Endothelial cell of umbilical vein (primary cell): Measurements from ENCODE around the gene PIK3CG. TPM values are rescaled to one million over a fixed set of nuclear protein-coding genes. Genes with fewer than 3 reads are reported as not detected.
A peak's percentile ranks its signal among the peaks of the same experiment; 100 is the strongest.

ENCODE experiments used
- BruUV-seq: library from RNA; stranded (reverse); fragments of 400-500 nt; replicated peaks from 2 replicates; lab custom pipeline; 2021; lab: Mats Ljungman, UMichigan
- CTCF ChIA-PET: fragments of 300-600, 350-600 bp; sonication (Branson Sonifier 250); formaldehyde crosslinking; loops from one replicate; lab custom pipeline; 2021; ENCODE audit warnings: antibody characterized with exemption, inconsistent platforms; lab: Charles Lee
- POLR2A ChIA-PET: fragments of 300-600, 350-600 bp; sonication (Branson Sonifier 250); formaldehyde crosslinking; loops from one replicate; lab custom pipeline; 2021; ENCODE audit warnings: antibody characterized with exemption, inconsistent platforms; lab: Charles Lee
- DNase-seq: peaks from one replicate; pipeline ENCODE4 v3.0.0-alpha.2; 2011; ENCODE audit warnings: low read depth, low spot score
- FAIRE-seq: peaks from 2 replicates; lab custom pipeline; 2011; peaks lifted over from hg19 to GRCh38; lab: Jason Lieb, UNC
- H2AFZ ChIP-seq: 2 replicates; pipeline ENCODE4 v1.6.0; 2012; ENCODE audit warnings: low read depth, low read length, control low read depth, inconsistent platforms
- H3K27ac ChIP-seq: 2 replicates; pipeline ENCODE4 v1.5.1; 2011; ENCODE audit warnings: low read depth, mild to moderate bottlenecking, control low read depth, low read length, moderate library complexity; ENCODE audit not compliant: insufficient read depth
- H3K27me3 ChIP-seq, 2 experiments: 2 replicates each; pipeline versions ENCODE4 v1.6.0 to v1.6.1; 2011; ENCODE audit warnings: low read length in 2 of 2, mixed read lengths in 1 of 2; ENCODE audit not compliant: control insufficient read depth in 2 of 2, insufficient read depth in 2 of 2
- H3K36me3 ChIP-seq, 2 experiments: 2 replicates in 1 of 2; 3 replicates in 1 of 2; pipeline ENCODE4 v1.5.1; 2011; ENCODE audit warnings: low read length in 2 of 2, mild to moderate bottlenecking in 1 of 2, moderate library complexity in 1 of 2; ENCODE audit not compliant: control insufficient read depth in 2 of 2, insufficient read depth in 2 of 2; ENCODE audit errors: extremely low read depth in 1 of 2
- H3K4me1 ChIP-seq: 3 replicates; pipeline ENCODE4 v1.5.1; 2011; ENCODE audit warnings: mild to moderate bottlenecking, low read length; ENCODE audit not compliant: control insufficient read depth, insufficient read depth; ENCODE audit errors: extremely low read depth
- H3K4me2 ChIP-seq: 2 replicates; pipeline ENCODE4 v1.6.1; 2011; ENCODE audit warnings: low read length, control low read depth, mixed read lengths; ENCODE audit not compliant: insufficient read depth
- H3K4me3 ChIP-seq, 3 experiments: fragments of 200-600 bp in 1 of 3; sonication (generic), shearing (Covaris generic) in 1 of 3; replicated peaks in 1 of 3; 2 replicates each; pipeline ENCODE4 v1.5.1; 2011 to 2016; ENCODE audit warnings: control low read depth in 3 of 3, low read length in 3 of 3, mild to moderate bottlenecking in 2 of 3, inconsistent platforms in 1 of 3, low read depth in 1 of 3, moderate library complexity in 1 of 3; ENCODE audit not compliant: insufficient read depth in 1 of 3
- H3K79me2 ChIP-seq: 2 replicates; pipeline ENCODE4 v1.6.0; 2012; ENCODE audit warnings: low read length, inconsistent platforms; ENCODE audit not compliant: control insufficient read depth, insufficient read depth
- H3K9ac ChIP-seq: replicated peaks from 2 replicates; pipeline ENCODE3; 2011; ENCODE audit warnings: low read length, control low read depth; ENCODE audit not compliant: insufficient read depth; ENCODE audit errors: extremely low read depth
- H3K9me1 ChIP-seq: replicated peaks from 3 replicates; pipeline ENCODE4 v1.6.0; 2011; ENCODE audit warnings: mild to moderate bottlenecking, low read length; ENCODE audit not compliant: control insufficient read depth, insufficient read depth; ENCODE audit errors: extremely low read depth
- H3K9me3 ChIP-seq: replicated peaks from 2 replicates; pipeline ENCODE4 v1.5.1; 2012; ENCODE audit warnings: low read length, inconsistent platforms; ENCODE audit not compliant: control insufficient read depth, insufficient read depth
- H4K20me1 ChIP-seq: replicated peaks from 2 replicates; pipeline ENCODE3; 2011; ENCODE audit warnings: mild to moderate bottlenecking, low read length; ENCODE audit not compliant: control insufficient read depth, insufficient read depth; ENCODE audit errors: extremely low read depth
- EZH2 ChIP-seq: IDR thresholded peaks from 2 replicates; pipeline ENCODE4 v1.6.1; 2012; ENCODE audit warnings: borderline replicate concordance, low read depth, mild to moderate bottlenecking, moderate library complexity, low read length, inconsistent platforms; ENCODE audit not compliant: severe bottlenecking
- FOS ChIP-seq: IDR thresholded peaks from 2 replicates; pipeline ENCODE4 v1.6.1; 2011; ENCODE audit warnings: mild to moderate bottlenecking, low read length, moderate library complexity, borderline replicate concordance; ENCODE audit not compliant: insufficient read depth
- GATA2 ChIP-seq: IDR thresholded peaks from 2 replicates; pipeline ENCODE4 v1.7.0; 2011; ENCODE audit warnings: low read depth, mild to moderate bottlenecking, moderate library complexity, mixed read lengths, low read length; ENCODE audit not compliant: insufficient read length, insufficient read depth
- JUN ChIP-seq: IDR thresholded peaks from 2 replicates; pipeline ENCODE4 v1.6.1; 2011; ENCODE audit warnings: borderline replicate concordance, low read depth; ENCODE audit not compliant: insufficient read length, insufficient read depth
- MYC ChIP-seq: IDR thresholded peaks from one replicate; pipeline ENCODE4 v1.6.1; 2011; ENCODE audit warnings: mild to moderate bottlenecking, low read depth, low read length
- POLR2A ChIP-seq: IDR thresholded peaks from 2 replicates; pipeline ENCODE4 v1.6.1; 2012; ENCODE audit warnings: low read depth, mild to moderate bottlenecking, control low read depth, low read length
- POLR2AphosphoS5 ChIP-seq: IDR thresholded peaks from 2 replicates; pipeline ENCODE4 v1.6.1; 2012; ENCODE audit warnings: low read depth, mild to moderate bottlenecking, control low read depth, low read length, moderate library complexity; ENCODE audit not compliant: insufficient read depth
- dilution Hi-C: fragments of 300-500 bp; cut with MboI; formaldehyde crosslinking; loops from one replicate; pipeline ENCODE4 v1.15.0; 2019; ENCODE audit warnings: low sequenced_read_pairs; ENCODE audit not compliant: extremely low pct_ligation_motif_present
- intact Hi-C: fragments of 100-400 bp; cut with micrococcal nuclease; formaldehyde crosslinking; loops from one replicate; pipeline ENCODE4 v1.10.0; 2022
- polyA plus RNA-seq, 4 experiments: library from polyadenylated mRNA; depleted of rRNA in 3 of 4; stranded (reverse) in 3 of 4; unstranded in 1 of 4; fragments of >200 nt; gene quantifications; 2 replicates each; pipeline versions ENCODE4 v1.2.1 to v1.2.3, GENCODE V29; 2011 to 2012; ENCODE audit warnings: missing spikeins in 1 of 4
- total RNA-seq: library from RNA; stranded (reverse); gene quantifications from 2 replicates; pipeline ENCODE4 v1.2.3, GENCODE V29; 2021
- TF ChIP-seq, protein P1 (sequence below): IDR thresholded peaks from 2 replicates; pipeline ENCODE4 v1.6.1; 2011; ENCODE audit not compliant: insufficient read depth, insufficient read length
- TF ChIP-seq, protein P2 (sequence below), 2 donors: IDR thresholded peaks; 1 replicate in 1 of 2; 2 replicates in 1 of 2; pipeline ENCODE4 v1.5.1; 2011; ENCODE audit warnings: low read length in 2 of 2, mild to moderate bottlenecking in 2 of 2, moderate library complexity in 2 of 2, control low read depth in 1 of 2, inconsistent platforms in 1 of 2, low read depth in 1 of 2; ENCODE audit not compliant: insufficient read depth in 1 of 2; ENCODE audit errors: extremely low read depth in 1 of 2

PIK3CG gene
- total and polyA plus RNA-seq, 2 donors (not counting 3 experiments of a cell fraction or from before 2014, with no cell fraction given), result 1.2 to 6.2 TPM

DNA sequence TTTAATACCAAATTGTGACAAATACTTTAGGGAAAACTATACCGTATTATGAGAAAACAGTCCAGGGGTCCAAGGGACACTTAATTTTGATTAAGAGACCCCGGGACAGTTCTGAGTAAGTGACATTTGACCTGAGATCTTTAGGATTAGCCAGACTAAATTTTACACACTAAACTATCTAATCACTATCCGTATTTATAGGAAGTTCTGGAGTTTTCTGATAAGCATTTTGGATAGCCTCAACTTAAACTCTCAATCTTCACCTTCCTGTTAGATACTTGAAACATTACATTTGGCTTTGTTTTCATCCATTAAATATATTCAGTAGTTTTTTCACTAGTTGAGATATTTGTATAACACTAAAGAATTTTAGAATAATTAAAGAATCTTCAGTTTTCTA is 5.4 kb downstream of the PIK3CG start:
- Histone ChIP-seq H3K79me2 (peaks cover 12% of the 10 kb centered on the region), H3K36me3 (no peaks in the 10 kb centered on the region), H4K20me1 (no peaks in the 10 kb centered on the region), H3K27ac (no peak overlapping the region), H3K9me1 (no peaks in the 10 kb centered on the region), H3K9ac (no peak overlapping the region), H2AFZ (no peak overlapping the region), H3K27me3 (no peaks in the 10 kb centered on the region), H3K9me3 (no peaks in the 10 kb centered on the region), H3K4me2 (no peak overlapping the region), H3K4me3 (no peak overlapping the region), H3K4me1 (peaks cover 18% of the 10 kb centered on the region)
- POLR2A ChIA-PET, result no interaction called here
- CTCF ChIA-PET, result interaction anchor here (0.7 to 1.4 kb wide), 3 partner anchors 74 to 210 kb away, joined by 3 read pairs; partner anchors contain the start of gene CCDC71L
- no TSS peak for BruUV-seq
- FAIRE-seq (no peak), DNase-seq (peak; percentile 54)
- TF ChIP-seq, protein P1, sequence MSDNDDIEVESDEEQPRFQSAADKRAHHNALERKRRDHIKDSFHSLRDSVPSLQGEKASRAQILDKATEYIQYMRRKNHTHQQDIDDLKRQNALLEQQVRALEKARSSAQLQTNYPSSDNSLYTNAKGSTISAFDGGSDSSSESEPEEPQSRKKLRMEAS, result no peak
- no peak for TF ChIP-seq POLR2A
- TF ChIP-seq FOS, result no peak
- TF ChIP-seq GATA2, result no peak
- no peak for TF ChIP-seq POLR2AphosphoS5
- TF ChIP-seq, protein P2, sequence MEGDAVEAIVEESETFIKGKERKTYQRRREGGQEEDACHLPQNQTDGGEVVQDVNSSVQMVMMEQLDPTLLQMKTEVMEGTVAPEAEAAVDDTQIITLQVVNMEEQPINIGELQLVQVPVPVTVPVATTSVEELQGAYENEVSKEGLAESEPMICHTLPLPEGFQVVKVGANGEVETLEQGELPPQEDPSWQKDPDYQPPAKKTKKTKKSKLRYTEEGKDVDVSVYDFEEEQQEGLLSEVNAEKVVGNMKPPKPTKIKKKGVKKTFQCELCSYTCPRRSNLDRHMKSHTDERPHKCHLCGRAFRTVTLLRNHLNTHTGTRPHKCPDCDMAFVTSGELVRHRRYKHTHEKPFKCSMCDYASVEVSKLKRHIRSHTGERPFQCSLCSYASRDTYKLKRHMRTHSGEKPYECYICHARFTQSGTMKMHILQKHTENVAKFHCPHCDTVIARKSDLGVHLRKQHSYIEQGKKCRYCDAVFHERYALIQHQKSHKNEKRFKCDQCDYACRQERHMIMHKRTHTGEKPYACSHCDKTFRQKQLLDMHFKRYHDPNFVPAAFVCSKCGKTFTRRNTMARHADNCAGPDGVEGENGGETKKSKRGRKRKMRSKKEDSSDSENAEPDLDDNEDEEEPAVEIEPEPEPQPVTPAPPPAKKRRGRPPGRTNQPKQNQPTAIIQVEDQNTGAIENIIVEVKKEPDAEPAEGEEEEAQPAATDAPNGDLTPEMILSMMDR (IDR thresholded peaks at IDR 0.05; ENCODE audit: extremely low read depth in 1 of 2, insufficient read depth in 1 of 2, low read depth in 1 of 2, low read length in 2 of 2), result no peak
- TF ChIP-seq EZH2, result no peak
- TF ChIP-seq JUN, result no peak
- TF ChIP-seq MYC, result no peak
- intact Hi-C loops (no loop called here), dilution Hi-C loops (no loop called here)
